Astrocyte (in vitro differentiated cells and primary cell): ENCODE measurements around the gene CSMD2.

Source experiments
- CTCF ChIP-seq: IDR thresholded peaks from 2 replicates; pipeline ENCODE4 v1.5.1; 2011; ENCODE audit warnings: low read depth, mild to moderate bottlenecking, inconsistent platforms, low read length, moderate library complexity; ENCODE audit not compliant: insufficient read depth
- EZH2 ChIP-seq: IDR thresholded peaks from 2 replicates; pipeline ENCODE4 v1.6.1; 2012; ENCODE audit warnings: mild to moderate bottlenecking, low read length, inconsistent platforms; ENCODE audit not compliant: insufficient read depth

DNA sequence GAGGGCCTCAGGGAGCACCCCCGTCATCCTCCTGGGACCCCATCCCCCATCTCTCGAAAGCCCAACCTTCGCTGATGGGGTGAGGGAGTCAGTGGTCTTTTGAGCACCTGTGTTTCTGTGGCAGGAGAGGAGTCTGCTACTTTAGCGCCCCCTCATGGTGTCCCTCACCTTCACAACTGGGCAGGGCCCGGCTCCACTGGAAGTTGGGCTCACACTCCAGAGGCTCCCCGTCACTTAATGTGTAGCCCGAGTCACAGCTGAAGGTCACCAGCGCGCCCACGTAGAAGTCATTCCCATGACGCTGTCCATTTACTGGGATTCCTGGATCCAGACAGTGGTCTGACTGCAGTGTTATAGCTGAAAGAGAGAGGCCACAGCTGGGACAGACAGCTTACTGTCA, 440.7 kb downstream of the CSMD2 start:
- TF ChIP-seq EZH2 (no peak), CTCF (no peak)
